K562 (cell line): ENCODE data around the gene CLIC5. TPM values are rescaled to one million over a fixed set of nuclear protein-coding genes. Genes with fewer than 3 reads are reported as not detected.

Source experiments
- ATAC-seq: fragments of 200-7000 bp; cut with Tn5 transposase; 3 replicates; pipeline ENCODE4 v1.9.1; 2020; ENCODE audit warnings: moderate library complexity
- BruUV-seq: library from RNA; stranded (reverse); fragments of 400-500 nt; replicated peaks from 2 replicates; lab custom pipeline; 2021; lab: Mats Ljungman, UMichigan
- CTCF ChIA-PET: fragments of 300-600 bp; formaldehyde crosslinking; extraction: SDS; loops from one replicate; lab custom pipeline; 2021; ENCODE audit warnings: low intra/inter-chr PET ratio; lab: Yijun Ruan, JAX
- POLR2A ChIA-PET: fragments of 300-600, 350-650 bp; sonication (Branson Sonifier 250); formaldehyde crosslinking; extraction: SDS; loops from one replicate; lab custom pipeline; 2021; ENCODE audit warnings: antibody characterized with exemption, inconsistent platforms; lab: Yijun Ruan, JAX
- DNase-seq, 4 experiments: peaks; one replicate each; pipeline versions ENCODE4 v3.0.0 to v3.0.0-alpha.2; 2011 to 2018; ENCODE audit warnings: low spot score in 3 of 4, mixed read lengths in 3 of 4; ENCODE audit errors: extremely low read depth in 1 of 4
- FAIRE-seq: peaks from 2 replicates; lab custom pipeline; 2011; peaks lifted over from hg19 to GRCh38; lab: Jason Lieb, UNC
- H2AFZ ChIP-seq: 2 replicates; pipeline ENCODE4 v1.6.0; 2011; ENCODE audit warnings: low read depth, low read length, control low read depth, inconsistent platforms
- H3K27ac ChIP-seq: fragments of 200-600 bp; 3 replicates; pipeline ENCODE4 v1.8.0; 2011; ENCODE audit warnings: low read depth, mild to moderate bottlenecking, control low read depth, inconsistent platforms, low read length, moderate library complexity, mixed read lengths; ENCODE audit errors: extremely low read depth
- H3K27me3 ChIP-seq, 2 experiments: fragments of 300-600 bp in 1 of 2; 2 replicates in 1 of 2; 3 replicates in 1 of 2; pipeline versions ENCODE4 v1.6.0 to v1.8.0; 2011; ENCODE audit warnings: inconsistent platforms in 2 of 2, low read length in 2 of 2, mild to moderate bottlenecking in 1 of 2, mixed read lengths in 1 of 2, moderate library complexity in 1 of 2; ENCODE audit not compliant: control insufficient read depth in 2 of 2, insufficient read depth in 2 of 2
- H3K36me3 ChIP-seq: fragments of 300-600 bp; 3 replicates; pipeline ENCODE4 v1.8.0; 2011; ENCODE audit warnings: mild to moderate bottlenecking, low read length, inconsistent platforms; ENCODE audit not compliant: control insufficient read depth, insufficient read depth
- H3K4me1 ChIP-seq, 2 experiments: fragments of 200-600 bp in 1 of 2; replicated peaks in 1 of 2; 2 replicates in 1 of 2; 3 replicates in 1 of 2; pipeline versions ENCODE4 v1.5.1 to v1.8.0; 2011; ENCODE audit warnings: inconsistent platforms in 2 of 2, low read length in 2 of 2, mild to moderate bottlenecking in 1 of 2, mixed read lengths in 1 of 2, moderate library complexity in 1 of 2; ENCODE audit not compliant: control insufficient read depth in 2 of 2, insufficient read depth in 2 of 2
- H3K4me2 ChIP-seq: 2 replicates; pipeline ENCODE4 v1.6.1; 2011; ENCODE audit warnings: low read length, control low read depth, inconsistent platforms, mixed read lengths; ENCODE audit not compliant: insufficient read depth
- H3K4me3 ChIP-seq: fragments of 200-600 bp; sonication (generic), shearing (Covaris generic); 2 replicates; pipeline ENCODE4 v1.5.1; 2016; ENCODE audit warnings: control low read depth, inconsistent platforms
- H3K79me2 ChIP-seq: fragments of 200-600 bp; 3 replicates; pipeline ENCODE4 v1.8.0; 2011; ENCODE audit warnings: low read length, inconsistent platforms; ENCODE audit not compliant: control insufficient read depth, insufficient read depth
- H3K9ac ChIP-seq, 2 experiments: 2 replicates each; pipeline versions ENCODE4 v1.6.0 to v1.6.1; 2011; ENCODE audit warnings: low read depth in 2 of 2, low read length in 2 of 2, control low read depth in 1 of 2, inconsistent platforms in 1 of 2, mild to moderate bottlenecking in 1 of 2, mixed read lengths in 1 of 2; ENCODE audit not compliant: insufficient read depth in 1 of 2
- H3K9me1 ChIP-seq: one replicate; pipeline ENCODE4 v1.6.0; 2011; ENCODE audit warnings: inconsistent platforms, mild to moderate bottlenecking, low read length, moderate library complexity; ENCODE audit not compliant: control insufficient read depth, insufficient read depth
- H3K9me3 ChIP-seq: replicated peaks from 2 replicates; pipeline ENCODE4 v1.5.1; 2011; ENCODE audit warnings: low read depth, low read length, inconsistent platforms; ENCODE audit not compliant: control insufficient read depth, insufficient read depth
- H4K20me1 ChIP-seq: replicated peaks from 2 replicates; pipeline ENCODE4 v1.6.1; 2011; ENCODE audit warnings: low read length, inconsistent platforms, mixed read lengths; ENCODE audit not compliant: control insufficient read depth, insufficient read depth
- ATF6 ChIP-seq: sonication (generic); formaldehyde crosslinking; IDR thresholded peaks from 2 replicates; pipeline ENCODE4 v1.4.0; 2020; ENCODE audit warnings: mild to moderate bottlenecking, missing genetic modification reagents
- E2F1 ChIP-seq: sonication (generic); formaldehyde crosslinking; IDR thresholded peaks from 2 replicates; pipeline ENCODE4 v1.8.1; 2023; ENCODE audit warnings: mild to moderate bottlenecking, missing genetic modification reagents, moderate library complexity
- E2F8 ChIP-seq: fragments of 450-650 bp; IDR thresholded peaks from 2 replicates; pipeline ENCODE4 v1.7.1; 2018; ENCODE audit warnings: mild to moderate bottlenecking, low read depth; ENCODE audit not compliant: partially characterized antibody
- E4F1 ChIP-seq: fragments of 250-450 bp; sonication (Bioruptor Pico); IDR thresholded peaks from 2 replicates; pipeline ENCODE4 v1.5.0; 2021; ENCODE audit warnings: mild to moderate bottlenecking, borderline replicate concordance
- EP400 ChIP-seq: fragments of 450-650 bp; IDR thresholded peaks from 2 replicates; pipeline ENCODE4 v1.6.1; 2017; ENCODE audit warnings: antibody characterized with exemption, mild to moderate bottlenecking, moderate library complexity
- ILF3 ChIP-seq: fragments of 450-650 bp; IDR thresholded peaks from 2 replicates; pipeline ENCODE4 v1.6.1; 2018; ENCODE audit warnings: antibody characterized with exemption, mild to moderate bottlenecking, moderate library complexity, borderline replicate concordance
- LARP7 ChIP-seq: fragments of 450-650 bp; IDR thresholded peaks from 2 replicates; pipeline ENCODE4 v1.6.1; 2016
- NR3C1 ChIP-seq: sonication (generic); formaldehyde crosslinking; IDR thresholded peaks from 2 replicates; pipeline ENCODE4 v1.8.1; 2022; ENCODE audit warnings: missing genetic modification reagents
- PURB ChIP-seq: sonication (generic); formaldehyde crosslinking; IDR thresholded peaks from 2 replicates; pipeline ENCODE4 v1.9.0; 2021; ENCODE audit warnings: low read depth, mild to moderate bottlenecking, missing genetic modification reagents
- ZNF583 ChIP-seq: fragments of 250-450 bp; sonication (Bioruptor Pico); IDR thresholded peaks from 2 replicates; pipeline ENCODE4 v1.4.0; 2020
- in situ Hi-C: fragments of 300-500 bp; cut with MboI; formaldehyde crosslinking; loops from 4 replicates; pipeline ENCODE4 v1.15.0; 2018; ENCODE audit warnings: inconsistent platforms, mixed read lengths
- intact Hi-C: fragments of 100-400 bp; cut with micrococcal nuclease; formaldehyde crosslinking; loops from 2 replicates; pipeline ENCODE4 v1.14.2; 2022
- polyA plus RNA-seq, 8 experiments: library from polyadenylated mRNA; depleted of rRNA in 4 of 8; stranded (reverse) in 5 of 8; unstranded in 3 of 8; fragments of >200 nt; fragmentation: Nextera tagmentation in 2 of 8; fragmentation: Illumina TruSeq in 1 of 8; extraction: Ambion mirVana in 2 of 8; extraction: Trizol in 1 of 8; gene quantifications; 2 replicates each; pipeline versions ENCODE4 v1.2.1 to v1.2.3, GENCODE V29; 2011 to 2014; ENCODE audit warnings: inconsistent platforms in 1 of 8, missing spikeins in 1 of 8
- total RNA-seq, 7 experiments: library from RNA; depleted of rRNA in 6 of 7; stranded (reverse); fragments of >200 nt in 6 of 7; fragmentation: Illumina TruSeq in 2 of 7; extraction: Trizol in 2 of 7; gene quantifications; 2 replicates each; pipeline versions ENCODE4 v1.2.1 to v1.2.3, GENCODE V29; 2011 to 2021; ENCODE audit warnings: low replicate concordance in 1 of 7

The CLIC5 gene
- total and polyA plus RNA-seq, 9 of the 15 experiments (the other 6 are each of a cell fraction or from before 2014, with no cell fraction given), result 0.31 TPM; not detected in 8

GRCh38 chr6:46062991-46063390, 47.3 kb upstream of the CLIC5 start:
- Histone ChIP-seq H3K9me3 (no peaks in the 10 kb centered on the region), H3K9ac (no peak overlapping the region), H3K4me1 (no peaks in the 10 kb centered on the region), H3K27me3 (no peaks in the 10 kb centered on the region), H3K36me3 (no peaks in the 10 kb centered on the region), H3K9me1 (no peaks in the 10 kb centered on the region), H4K20me1 (no peaks in the 10 kb centered on the region), H3K27ac (no peak overlapping the region), H3K4me2 (no peak overlapping the region), H2AFZ (no peak overlapping the region), H3K79me2 (no peaks in the 10 kb centered on the region), H3K4me3 (no peak overlapping the region)
- POLR2A ChIA-PET, result interaction anchor here (0.5 kb wide), 1 partner anchor 168 kb away, joined by 3 read pairs; no protein-coding TSS in a partner anchor
- intact Hi-C loops (no loop called here), in situ Hi-C loops (loop anchor here (25.0 kb wide), 1 partner anchor 924 kb away; no protein-coding TSS in a partner anchor)
- no peak for ATAC-seq
- BruUV-seq, result no TSS peak
- no peak for DNase-seq
- CTCF ChIA-PET, result no interaction called here
- FAIRE-seq, result no peak
- TF ChIP-seq E2F8 (no peak), LARP7 (no peak), ATF6 (CRISPR knock-in tag) (no peak), E2F1 (CRISPR knock-in tag) (no peak), ILF3 (no peak), EP400 (no peak), E4F1 (CRISPR knock-in tag) (no peak), NR3C1 (CRISPR knock-in tag) (no peak), ZNF583 (CRISPR knock-in tag) (no peak), PURB (no peak)
